Superior temporal gyrus (tissue), 1 donor: ENCODE measurements around the gene SLC35A2.

Experiments used
- DNase-seq: peaks from one replicate; pipeline ENCODE4 v3.0.0-alpha.2; 2016; ENCODE audit errors: extremely low spot score

The SLC35A2 gene

DNA sequence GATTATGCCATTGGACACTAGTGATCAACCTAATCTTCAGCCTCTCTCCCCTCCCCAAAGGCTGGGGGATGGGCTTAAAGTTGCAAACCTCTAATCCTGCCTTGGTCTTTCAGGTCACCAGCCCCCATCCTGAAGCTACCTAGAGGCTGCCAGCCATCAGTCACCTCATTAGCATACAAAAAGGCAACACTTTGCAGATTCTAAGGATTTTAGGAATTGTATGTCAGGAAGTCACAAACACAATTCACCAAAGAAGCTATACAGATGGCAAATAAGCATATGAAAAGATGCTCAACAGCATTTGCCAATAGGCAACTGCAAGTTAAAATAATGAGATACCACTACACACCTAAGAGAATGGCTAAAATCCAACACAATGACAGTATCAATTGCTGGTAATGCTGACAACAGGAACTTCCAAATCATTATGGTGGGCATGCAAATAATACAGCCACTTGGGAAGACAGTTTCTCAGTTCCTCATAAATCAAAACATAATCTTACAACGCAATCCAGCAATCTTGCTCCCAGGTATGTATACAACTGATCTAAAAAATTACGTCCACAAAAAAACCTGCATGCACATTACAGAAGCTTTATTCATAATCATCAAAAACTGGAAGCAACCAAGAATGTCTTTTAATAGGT is 16.4 kb upstream of the SLC35A2 start:
- DNase-seq, result no peak

DNA sequence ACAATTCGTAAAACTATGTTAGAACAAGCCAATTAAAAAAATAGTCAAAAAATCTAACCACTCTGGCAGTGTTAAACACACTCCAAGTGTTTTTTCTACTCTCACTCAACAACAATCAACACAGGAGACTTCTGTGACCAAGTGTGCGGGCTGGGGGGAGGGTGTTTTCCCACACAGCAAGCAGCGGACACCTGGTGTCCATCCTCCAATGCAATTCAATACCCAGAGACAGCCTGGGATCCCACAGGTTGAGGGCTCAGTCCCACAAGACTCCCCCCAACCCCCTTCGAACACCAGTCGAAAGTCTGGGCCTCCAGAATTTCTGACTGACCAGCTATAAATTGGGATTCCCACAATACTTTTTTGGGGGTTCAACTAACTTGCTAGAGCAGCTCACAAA is 15.7 kb upstream of the SLC35A2 start:
- DNase-seq, result no peak

DNA sequence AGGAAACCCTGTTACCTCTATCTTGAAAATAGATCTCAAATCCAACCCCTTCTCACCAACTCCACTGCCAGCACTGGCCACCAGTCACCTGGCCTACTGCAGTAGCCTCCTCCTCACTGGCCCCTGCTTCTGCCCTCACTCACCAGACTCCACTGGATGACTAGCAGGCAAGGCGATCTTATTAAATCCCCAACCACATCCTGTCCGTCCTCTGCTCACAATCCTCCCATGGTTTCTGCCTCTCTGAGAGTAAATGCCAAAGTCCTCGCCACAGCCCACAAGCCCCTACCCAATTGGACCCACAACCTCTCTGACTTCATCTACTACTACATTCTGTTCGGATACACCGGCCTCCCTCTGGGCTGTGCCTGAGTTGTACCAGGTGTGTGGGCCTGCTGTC is 12.8 kb upstream of the SLC35A2 start:
- DNase-seq, result no peak

DNA sequence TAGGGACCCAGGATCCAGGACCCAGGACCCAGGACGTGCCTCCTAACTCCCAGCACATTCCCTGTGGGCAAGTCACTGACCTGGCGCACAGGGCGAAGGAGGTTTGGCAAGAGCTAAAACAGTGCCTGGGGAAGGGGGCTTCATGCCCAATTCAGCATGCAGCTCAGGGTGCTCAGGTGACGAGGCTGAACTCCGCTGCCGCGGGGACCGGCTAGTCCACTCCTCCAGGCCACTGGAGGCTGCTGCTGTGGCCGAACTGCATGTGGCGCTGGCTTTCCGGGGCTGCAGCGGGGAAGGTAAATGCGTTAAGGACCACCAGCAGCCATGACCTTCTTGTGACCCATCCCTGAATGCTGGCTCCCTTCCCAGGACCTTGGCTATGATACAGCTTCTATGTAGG is 12.3 kb upstream of the SLC35A2 start:
- no peak for DNase-seq

DNA sequence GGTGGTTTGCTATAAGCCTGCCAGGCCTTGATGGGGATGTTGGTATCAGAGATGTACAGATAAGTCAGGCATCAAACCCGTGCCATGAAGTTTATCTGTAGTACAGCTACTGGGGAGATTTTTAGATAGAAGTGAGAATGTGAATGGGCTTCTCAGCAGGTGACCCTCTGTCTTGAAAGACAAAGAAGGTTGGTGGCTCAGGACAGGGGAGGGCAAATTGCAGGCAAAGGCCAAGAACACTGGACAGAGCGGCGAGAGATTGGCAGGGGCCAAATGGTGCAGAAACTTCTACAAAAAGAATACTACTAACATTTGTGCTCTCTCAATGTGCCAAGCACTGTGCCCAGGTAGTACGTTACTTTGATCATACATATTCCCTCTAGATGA is 9.3 kb upstream of the SLC35A2 start:
- no peak for DNase-seq

DNA sequence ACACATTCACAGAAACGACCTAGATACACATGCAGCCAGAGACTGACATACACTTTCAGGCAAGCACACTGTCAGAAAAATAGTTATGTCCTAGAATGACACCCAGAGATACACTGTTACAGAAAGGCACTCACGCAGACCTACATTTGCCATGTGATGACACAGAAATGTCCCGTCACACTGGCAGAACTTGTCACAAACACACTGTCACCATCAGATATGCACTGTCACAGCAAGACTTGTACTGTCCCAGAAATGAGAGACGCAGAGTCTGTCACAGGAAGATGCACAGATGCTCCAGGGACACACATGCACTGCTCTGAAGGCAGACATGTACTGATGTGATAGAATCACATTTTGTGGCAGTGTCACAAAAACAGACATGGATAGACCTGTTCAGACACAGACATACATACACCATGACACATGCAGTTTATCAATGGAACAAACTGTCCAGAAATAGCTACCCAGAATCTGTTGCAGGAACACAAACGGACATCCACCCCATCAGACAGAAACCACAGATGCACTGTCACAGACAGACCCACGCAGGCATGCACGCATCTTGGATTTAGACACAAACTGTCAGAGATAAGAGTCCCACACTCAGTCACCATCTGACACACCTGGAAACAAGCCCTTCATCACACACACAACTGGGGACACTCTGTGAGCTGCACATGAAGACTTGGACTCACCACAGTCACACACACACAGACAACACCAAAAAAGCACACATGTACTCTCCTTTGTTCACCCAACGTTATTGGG is 8.7 kb upstream of the SLC35A2 start:
- peak; percentile 8 for DNase-seq

DNA sequence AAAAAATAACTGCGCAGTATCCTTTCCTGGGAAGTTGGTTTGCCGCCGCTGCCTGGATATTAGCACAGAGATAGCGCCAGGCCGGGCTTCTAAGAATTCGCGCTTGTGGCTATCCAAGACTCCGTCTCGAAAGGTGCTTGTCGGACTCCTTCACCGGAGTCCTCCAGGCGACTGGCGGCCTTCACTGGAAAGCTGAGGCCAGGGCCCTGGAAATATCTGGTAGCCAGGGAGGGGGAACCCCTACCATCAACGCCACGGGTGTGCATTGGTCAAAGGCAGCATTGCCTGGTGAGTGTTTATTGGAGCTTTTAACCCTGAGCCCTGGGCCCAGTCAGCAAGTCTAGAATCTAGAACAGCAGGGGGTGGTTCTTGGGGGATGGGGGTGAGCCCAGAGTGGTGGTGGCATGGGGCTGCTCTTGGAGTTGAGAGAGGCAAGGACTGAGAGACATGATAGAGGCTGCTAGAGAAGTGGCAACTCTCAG is 8.0 kb upstream of the SLC35A2 start:
- DNase-seq, result no peak

DNA sequence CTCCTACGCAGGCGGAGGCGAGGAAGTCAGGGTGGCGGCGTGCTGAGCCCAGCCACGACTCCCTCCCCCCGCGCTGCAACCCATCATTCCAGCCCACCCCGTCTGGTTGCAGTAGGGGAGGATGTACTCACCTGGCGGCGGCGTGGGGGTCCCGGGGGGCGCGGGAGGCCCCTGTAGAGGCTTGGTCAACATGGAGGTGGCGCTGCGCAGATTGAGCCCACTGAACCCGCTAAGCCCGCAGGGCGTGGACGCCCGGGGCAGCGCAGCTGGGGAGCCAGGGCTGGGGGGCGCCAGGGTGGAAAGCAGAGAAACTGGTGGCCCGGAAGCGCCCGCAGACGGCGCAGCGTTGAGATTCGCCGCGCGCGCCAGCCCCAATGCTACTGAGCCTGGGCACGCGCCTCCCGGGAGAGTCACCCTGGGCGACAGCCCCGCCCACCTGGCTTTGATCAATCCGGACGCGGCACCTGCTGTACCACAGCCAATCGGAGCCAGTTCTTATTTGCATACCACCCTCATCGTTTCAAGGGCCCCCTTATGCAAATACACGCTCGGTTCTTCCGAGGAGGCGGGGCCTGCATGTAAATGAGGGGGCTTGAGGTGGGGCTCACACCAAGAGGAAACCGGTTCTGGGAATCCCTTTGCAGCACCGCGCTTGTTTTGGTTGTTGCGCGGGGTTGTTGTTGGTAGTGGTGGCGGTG is 7.3 kb upstream of the SLC35A2 start, which contains the start of gene PIM2:
TSS of gene PIM2 (minus strand) at position 382 of the 698 bp plus-strand sequence. CDS start at position 192, 190 bp downstream.
- peak; percentile 75 for DNase-seq

DNA sequence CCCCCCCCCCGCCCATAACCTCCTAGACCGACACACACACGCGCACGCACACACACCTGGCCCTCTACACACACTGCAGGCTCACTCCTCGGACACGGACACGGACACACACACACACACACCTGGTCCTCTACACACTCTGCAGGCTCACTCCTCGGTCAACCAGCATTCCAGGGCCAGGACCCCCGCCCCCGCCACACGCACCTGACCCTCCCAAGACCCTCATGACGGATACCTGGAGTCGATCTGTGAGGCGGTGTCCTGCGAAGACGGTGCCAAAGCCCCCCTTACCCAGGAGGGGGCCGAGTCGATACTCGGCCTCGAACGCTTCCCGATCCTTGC is 6.8 kb upstream of the SLC35A2 start:
- DNase-seq, result no peak

DNA sequence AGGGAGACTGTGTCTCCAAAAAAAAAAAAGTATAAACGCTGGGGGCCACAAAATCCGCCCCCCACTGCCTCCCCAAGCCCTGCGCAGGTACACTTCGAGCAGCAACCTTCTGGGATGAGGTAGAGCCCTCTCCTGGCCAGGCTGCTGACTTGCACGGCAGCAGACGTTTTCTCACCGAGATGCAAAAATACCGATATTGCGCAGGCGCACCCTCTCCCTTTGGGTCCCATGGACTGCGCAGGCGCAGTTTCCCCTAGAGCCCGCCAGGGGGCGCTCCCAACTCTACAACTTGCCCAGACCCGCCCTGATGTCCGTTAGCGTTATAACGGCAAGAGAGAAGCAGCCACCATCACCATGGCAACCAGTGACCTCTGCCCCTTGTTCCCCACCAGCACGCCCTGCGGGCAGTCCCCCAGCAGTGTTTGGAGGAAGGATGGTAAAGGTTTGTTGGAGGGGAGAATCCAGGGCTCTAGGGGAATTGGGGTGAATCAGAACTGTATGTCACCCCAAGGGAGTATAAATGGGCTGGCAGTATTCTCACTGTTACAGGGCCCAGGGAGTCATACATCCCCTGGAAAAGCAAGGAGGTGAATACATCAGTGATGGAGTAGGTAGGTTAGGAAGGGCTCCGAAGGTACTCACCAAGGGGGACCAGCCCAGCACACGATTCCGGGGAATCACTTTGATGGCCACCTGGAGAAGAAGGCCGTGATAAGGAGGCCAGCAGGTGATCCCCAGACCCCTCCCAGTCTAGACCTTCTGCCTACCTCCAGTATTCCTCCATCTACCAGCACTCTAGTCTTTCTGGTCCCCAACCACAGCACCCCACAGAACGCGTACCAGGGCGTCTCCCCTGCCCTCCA is 5.9 kb upstream of the SLC35A2 start:
- peak; percentile 89 for DNase-seq

DNA sequence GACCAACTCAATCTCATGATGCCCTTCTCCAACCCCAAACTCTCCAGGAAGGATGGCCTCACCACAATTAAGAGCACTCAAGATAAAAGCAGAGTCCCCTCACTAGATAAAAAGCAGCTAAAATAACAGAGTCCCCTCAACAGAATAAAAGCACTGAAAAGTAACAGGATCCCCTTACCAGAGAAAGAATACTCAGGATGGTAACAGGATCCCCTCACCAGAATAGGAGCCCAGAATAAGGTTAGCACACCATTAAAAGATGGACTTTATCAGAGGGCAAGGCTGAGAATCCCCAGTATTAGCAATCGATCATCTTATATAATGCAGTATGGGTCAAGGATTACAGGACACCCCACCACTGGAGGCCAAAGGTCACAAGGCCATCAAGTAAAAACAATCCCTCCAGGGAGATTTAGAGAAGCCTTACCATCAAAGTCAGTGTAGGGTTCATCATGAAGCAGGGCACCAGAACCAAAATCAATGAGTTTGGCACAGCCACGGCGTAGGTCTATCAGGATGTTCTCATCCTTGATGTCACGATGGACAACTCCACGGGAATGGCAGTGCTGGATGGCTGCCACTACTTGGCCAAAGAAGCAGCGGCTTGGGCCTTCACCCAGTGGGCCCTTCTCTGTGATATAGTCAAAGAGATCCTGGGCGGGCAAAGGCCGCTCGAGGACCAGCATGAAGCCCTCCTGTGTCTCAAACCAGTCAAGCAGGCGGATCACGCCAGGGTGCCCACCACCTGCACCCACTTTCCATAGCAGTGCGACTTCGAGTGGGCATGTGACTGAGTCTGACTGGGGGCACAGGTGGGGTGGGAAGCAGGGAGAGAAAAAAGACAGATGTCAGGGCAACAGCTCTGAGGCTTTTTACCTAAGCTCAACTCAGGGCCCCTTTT is 3.4 kb upstream of the SLC35A2 start:
- DNase-seq, result no peak

DNA sequence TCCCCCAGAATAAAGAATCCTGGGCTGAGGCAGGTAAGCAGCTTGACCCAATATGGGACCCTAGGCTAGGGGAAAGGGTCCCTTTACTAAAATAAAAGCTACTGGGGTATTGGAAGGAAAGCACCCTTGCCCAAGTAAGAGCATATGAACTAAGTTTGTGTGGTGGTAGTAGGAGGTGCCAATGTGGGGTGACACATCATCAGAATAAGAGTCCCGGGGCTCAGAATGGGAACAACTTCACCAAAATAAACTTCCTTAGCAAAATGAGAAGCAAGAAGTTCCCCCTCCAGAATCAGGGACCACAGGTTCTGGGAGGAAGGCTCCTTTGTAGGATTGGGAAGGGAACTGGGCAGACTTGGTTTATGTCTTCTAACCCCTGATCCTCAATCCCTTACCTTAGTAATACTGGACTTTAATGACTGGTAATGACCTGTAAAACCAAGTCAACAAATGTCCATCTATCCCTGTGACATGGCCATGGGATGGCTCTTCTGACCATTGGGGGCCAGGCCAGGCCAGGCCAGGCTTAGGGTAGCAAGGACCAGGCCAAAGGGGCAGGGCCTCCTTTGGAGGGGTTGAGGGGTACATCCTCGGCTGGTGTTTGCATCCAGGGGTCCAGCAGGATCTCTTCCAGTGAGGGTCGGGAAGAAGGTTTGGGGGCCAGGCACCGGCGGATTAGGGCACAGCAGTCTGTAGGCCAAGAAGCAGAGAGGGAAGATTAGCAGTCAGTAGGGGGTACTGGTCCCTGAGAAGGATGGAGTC is 2.3 kb upstream of the SLC35A2 start:
- no peak for DNase-seq

DNA sequence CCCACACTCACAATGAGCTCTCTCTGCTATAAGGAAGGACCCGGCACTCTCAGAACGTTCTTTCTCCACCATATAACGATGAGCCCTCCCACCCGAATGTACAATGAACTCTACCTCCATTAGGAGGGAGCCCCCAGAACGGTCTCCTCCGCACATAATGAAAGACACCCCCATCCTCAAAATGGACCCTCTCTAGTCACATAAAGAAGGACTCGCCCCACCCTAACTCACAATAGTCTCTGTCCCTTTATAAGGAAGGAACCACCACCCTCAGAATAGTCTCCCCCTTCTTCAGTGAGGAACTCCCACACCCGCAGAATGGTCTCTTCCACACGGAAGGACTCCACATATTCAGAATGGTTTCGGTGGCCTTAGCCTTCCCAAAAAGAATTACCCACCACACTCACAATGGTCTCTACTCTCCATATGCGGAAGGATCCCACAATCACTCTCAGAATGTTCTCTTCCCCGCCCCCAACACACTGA is 477 bp downstream of the SLC35A2 start:
- DNase-seq, result peak; percentile 8

DNA sequence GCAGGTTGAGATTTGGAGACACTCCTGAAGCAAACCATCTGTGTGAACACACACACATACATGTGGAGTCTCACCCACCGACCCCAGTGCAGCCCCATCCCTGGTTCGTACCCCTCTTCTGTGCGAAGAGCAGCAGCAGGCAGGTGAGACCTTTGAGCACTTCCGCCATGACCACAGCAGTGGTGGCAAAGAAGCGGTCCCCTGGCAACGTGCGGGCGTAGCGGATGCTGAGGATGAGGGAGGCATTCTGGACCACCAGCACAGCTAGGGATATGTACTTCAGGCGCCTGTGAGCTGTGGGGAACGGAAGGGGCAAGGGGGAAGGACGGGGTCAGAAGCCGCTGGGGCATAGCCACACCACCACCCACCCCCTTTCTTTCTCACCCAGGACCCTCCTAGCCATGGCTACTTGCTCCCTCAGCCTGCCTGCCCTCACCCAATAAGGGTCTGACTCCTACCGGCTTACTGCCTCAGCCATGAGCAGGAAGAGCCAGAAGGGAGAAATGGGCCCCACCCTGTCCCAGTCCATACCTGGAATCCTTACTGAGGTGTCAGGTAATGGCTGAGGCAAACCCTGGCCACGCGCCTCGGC is 1.6 kb downstream of the SLC35A2 start:
- no peak for DNase-seq

DNA sequence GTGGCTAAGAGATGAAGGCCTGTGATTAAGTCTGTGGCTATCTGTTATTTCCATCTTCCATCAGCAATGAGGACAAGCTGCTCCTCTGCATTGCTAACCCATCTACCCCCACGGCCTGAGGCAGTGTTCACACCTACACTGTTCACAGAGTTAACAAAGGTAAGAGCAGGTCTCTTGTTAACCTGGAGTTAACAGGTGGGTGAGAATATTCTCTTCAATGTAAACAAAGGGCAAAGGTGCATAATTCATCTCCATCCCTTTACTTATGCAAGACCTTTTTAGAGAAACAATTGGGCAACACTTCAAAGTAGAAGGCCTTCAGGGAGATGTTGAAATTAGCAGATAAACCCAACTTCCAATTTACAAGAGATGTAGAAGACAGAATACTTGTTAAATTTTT is 2.8 kb downstream of the SLC35A2 start:
- DNase-seq, result no peak

DNA sequence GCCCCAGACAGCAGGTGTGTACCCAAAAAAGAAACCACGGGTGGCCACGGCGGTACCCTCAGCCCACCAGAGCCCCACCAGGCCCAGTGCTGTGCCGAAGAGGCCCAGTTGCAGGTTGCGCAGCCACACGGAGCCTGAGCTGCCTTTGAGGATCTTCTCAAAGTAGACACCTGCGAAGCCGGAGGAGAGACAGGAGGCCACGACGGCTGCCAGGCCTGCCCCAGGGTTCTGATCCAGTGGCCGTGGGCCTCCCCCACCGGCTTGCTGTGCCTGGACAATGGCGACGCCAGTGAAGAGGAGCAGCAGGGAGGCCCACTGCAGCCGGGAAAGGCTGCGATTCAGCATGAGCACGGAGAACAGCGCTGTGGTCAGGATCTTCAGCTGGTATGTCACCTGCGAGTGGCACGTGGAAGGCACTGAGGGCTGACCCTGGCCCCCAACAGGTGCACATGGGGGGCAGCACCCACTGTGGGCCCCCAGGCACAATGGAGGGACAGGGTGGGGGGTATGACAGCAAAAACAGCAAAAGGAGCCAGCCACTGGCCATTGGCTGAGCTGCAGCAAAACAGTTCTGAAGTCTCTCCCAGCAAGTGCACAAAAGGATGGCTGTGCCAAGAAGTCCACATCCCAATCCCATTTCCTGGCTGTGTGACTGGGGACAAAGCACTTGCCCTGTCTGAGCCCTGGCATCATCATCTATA is 6.2 kb downstream of the SLC35A2 start:
- no peak for DNase-seq

DNA sequence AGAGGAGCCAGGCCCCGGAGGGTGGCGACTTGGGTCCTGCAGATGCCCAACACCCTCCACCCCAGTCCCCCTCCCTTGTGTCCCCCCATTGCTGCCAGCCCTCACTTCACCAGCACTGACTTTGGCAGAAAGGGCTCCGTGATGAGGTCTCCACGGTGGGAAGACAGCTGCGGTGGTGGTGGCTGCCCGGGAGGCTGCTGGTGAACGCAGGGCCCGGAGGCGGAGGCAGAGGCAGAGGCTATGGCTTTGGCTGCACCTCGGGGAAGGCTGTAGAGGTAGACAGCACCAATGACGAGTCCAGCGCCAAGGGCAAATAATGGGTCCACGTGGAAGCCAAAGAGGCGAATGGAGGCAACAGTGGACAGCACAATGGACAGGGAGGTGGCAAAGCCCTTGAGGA is 6.8 kb downstream of the SLC35A2 start:
- DNase-seq, result no peak

DNA sequence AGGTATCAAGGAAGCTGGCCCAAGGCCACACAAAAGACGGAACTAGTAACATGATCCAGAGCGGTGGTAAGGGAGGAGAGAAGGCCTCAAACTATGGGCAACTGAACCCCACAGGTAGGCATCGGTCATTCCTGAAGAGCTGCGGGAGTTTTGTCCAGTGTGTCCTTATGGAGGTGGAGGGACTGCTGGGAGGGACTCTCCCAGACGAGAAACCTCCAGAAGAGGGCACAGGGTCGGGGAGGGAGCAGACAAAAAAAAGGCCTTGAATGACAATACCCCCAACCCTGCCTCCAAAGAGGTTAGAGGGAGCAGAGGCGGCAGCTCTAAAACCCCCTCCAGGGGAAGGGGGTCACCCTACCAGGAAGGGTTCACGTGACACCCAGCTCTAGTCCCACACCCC is 7.3 kb downstream of the SLC35A2 start:
- DNase-seq, result no peak

DNA sequence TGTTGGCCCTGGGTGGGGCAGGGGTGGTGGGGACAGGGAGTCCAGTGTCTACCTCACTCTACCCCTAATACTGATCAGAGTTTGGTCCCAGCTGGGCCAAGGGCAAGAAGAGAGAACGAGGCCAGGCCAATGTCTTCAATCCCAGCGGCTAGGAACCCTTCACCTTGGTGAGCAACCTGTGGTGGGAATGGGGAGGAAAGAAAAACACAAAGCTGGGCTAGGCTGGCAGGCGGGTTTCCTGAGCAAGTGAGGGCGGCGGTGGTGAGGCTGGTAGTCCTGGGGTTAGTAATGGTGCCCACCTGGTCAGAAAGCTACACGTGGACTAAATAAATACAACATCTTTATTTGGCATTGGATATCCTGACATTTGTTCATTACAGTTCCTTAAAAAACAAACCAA is 8.2 kb downstream of the SLC35A2 start:
- DNase-seq, result no peak
